SK-N-SH (cell line): ENCODE measurements around the gene CLIC3.

ENCODE experiments used
- EZH2phosphoT487 ChIP-seq: fragments of 200-600 bp; sonication (generic); IDR thresholded peaks from 2 replicates; pipeline ENCODE4 v1.6.1; 2017; ENCODE audit warnings: low read depth, mixed run types, mild to moderate bottlenecking, antibody characterized with exemption, moderate library complexity, borderline replicate concordance
- JUND ChIP-seq: IDR thresholded peaks from 2 replicates; pipeline ENCODE4 v1.4.0; 2012
- MEF2A ChIP-seq: IDR thresholded peaks from 2 replicates; pipeline ENCODE4 v1.4.0; 2012; ENCODE audit warnings: low read depth, borderline replicate concordance
- RAD21 ChIP-seq: IDR thresholded peaks from 2 replicates; pipeline ENCODE4 v1.6.1; 2012; ENCODE audit warnings: mild to moderate bottlenecking, low read length
- TF ChIP-seq, protein P1 (sequence below): fragments of 200-600 bp; sonication (generic); IDR thresholded peaks from 2 replicates; pipeline ENCODE4 v1.6.1; 2017; ENCODE audit warnings: antibody characterized with exemption, mild to moderate bottlenecking, moderate library complexity
- TF ChIP-seq, protein P2 (sequence below): IDR thresholded peaks from 2 replicates; pipeline ENCODE4 v1.4.0; 2012; ENCODE audit warnings: low read depth, borderline replicate concordance
- TF ChIP-seq, protein P3 (sequence below): fragments of 150-350 bp; IDR thresholded peaks from 2 replicates; pipeline ENCODE4 v1.6.1; 2016; ENCODE audit warnings: mild to moderate bottlenecking, low read depth, low read length
- TF ChIP-seq, protein P4 (sequence below): fragments of 150-350 bp; IDR thresholded peaks from 2 replicates; pipeline ENCODE4 v1.6.1; 2017; ENCODE audit warnings: antibody characterized with exemption, low read length, low read depth, borderline replicate concordance

DNA sequence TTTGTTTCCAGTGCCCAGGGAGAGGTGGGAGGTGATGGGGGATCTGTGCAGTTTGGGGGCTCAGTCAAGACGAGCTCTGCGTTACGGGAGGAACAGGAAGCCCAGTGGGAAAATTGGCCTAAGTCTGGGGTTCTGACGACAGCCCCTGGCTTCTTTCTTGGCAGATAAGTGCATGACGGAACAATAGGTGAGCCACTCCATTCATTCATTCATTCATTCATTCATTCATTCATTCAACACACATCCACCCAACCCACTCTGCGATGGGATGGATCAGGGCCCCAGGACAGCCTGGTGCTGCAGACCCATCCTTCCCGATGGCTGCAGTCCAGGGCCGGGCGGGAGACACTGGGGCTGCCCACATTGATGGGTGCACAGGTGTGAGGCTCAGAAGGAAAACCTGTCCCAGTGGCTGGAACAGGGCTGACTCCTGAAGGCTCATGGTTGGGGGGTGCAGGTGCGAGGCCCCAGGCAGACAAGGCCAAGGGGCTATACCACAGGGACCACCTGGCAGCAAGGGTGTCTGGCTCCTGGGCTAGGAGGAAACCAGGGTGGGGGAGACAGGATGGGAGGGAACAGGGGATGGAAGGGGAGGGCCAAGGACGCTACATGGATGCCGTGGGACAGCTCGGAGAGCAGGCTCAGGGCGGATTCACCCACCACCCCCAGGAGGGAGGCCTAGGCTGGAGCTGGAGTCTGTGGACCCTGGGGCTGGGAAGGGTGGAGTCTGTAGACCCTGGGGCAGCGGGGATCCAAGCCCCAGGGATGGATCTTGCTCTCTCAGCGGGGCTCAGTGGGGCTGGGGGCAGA lies 15.5 kb downstream of the CLIC3 start:
- TF ChIP-seq JUND (no peak), EZH2phosphoT487 (no peak), MEF2A (no peak), RAD21 (no peak)
- TF ChIP-seq, protein P1, sequence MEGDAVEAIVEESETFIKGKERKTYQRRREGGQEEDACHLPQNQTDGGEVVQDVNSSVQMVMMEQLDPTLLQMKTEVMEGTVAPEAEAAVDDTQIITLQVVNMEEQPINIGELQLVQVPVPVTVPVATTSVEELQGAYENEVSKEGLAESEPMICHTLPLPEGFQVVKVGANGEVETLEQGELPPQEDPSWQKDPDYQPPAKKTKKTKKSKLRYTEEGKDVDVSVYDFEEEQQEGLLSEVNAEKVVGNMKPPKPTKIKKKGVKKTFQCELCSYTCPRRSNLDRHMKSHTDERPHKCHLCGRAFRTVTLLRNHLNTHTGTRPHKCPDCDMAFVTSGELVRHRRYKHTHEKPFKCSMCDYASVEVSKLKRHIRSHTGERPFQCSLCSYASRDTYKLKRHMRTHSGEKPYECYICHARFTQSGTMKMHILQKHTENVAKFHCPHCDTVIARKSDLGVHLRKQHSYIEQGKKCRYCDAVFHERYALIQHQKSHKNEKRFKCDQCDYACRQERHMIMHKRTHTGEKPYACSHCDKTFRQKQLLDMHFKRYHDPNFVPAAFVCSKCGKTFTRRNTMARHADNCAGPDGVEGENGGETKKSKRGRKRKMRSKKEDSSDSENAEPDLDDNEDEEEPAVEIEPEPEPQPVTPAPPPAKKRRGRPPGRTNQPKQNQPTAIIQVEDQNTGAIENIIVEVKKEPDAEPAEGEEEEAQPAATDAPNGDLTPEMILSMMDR: no peak
- TF ChIP-seq, protein P2, sequence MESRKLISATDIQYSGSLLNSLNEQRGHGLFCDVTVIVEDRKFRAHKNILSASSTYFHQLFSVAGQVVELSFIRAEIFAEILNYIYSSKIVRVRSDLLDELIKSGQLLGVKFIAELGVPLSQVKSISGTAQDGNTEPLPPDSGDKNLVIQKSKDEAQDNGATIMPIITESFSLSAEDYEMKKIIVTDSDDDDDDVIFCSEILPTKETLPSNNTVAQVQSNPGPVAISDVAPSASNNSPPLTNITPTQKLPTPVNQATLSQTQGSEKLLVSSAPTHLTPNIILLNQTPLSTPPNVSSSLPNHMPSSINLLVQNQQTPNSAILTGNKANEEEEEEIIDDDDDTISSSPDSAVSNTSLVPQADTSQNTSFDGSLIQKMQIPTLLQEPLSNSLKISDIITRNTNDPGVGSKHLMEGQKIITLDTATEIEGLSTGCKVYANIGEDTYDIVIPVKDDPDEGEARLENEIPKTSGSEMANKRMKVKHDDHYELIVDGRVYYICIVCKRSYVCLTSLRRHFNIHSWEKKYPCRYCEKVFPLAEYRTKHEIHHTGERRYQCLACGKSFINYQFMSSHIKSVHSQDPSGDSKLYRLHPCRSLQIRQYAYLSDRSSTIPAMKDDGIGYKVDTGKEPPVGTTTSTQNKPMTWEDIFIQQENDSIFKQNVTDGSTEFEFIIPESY: no peak
- TF ChIP-seq, protein P3, sequence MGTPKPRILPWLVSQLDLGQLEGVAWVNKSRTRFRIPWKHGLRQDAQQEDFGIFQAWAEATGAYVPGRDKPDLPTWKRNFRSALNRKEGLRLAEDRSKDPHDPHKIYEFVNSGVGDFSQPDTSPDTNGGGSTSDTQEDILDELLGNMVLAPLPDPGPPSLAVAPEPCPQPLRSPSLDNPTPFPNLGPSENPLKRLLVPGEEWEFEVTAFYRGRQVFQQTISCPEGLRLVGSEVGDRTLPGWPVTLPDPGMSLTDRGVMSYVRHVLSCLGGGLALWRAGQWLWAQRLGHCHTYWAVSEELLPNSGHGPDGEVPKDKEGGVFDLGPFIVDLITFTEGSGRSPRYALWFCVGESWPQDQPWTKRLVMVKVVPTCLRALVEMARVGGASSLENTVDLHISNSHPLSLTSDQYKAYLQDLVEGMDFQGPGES: no peak
- TF ChIP-seq, protein P4, sequence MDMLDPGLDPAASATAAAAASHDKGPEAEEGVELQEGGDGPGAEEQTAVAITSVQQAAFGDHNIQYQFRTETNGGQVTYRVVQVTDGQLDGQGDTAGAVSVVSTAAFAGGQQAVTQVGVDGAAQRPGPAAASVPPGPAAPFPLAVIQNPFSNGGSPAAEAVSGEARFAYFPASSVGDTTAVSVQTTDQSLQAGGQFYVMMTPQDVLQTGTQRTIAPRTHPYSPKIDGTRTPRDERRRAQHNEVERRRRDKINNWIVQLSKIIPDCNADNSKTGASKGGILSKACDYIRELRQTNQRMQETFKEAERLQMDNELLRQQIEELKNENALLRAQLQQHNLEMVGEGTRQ: no peak
